A549 (cell line): Measurements from ENCODE around the gene USP32. TPM values are rescaled to one million over a fixed set of nuclear protein-coding genes. Genes with fewer than 3 reads are reported as not detected.
A peak's percentile ranks its signal among the peaks of the same experiment; 100 is the strongest.

Source experiments
- ATAC-seq, 2 experiments: fragments of 200-7000 bp in 1 of 2; fragments of >200 bp in 1 of 2; cut with Nextera tagmentation in 1 of 2; cut with Tn5 transposase in 1 of 2; 3 replicates each; pipeline versions ENCODE4 v1.8.0 to v1.9.1; 2018 to 2020; ENCODE audit warnings: mild to moderate bottlenecking in 1 of 2, moderate library complexity in 1 of 2
- CTCF ChIA-PET: fragments of 300-600 bp; sonication (Branson Sonifier 250); formaldehyde crosslinking; extraction: SDS; loops from one replicate; lab custom pipeline; 2021; ENCODE audit warnings: antibody characterized with exemption, inconsistent platforms; lab: Yijun Ruan, JAX
- POLR2A ChIA-PET: fragments of 350-600 bp; formaldehyde crosslinking; extraction: SDS; loops from one replicate; lab custom pipeline; 2021; ENCODE audit warnings: antibody characterized with exemption, inconsistent platforms; lab: Yijun Ruan, JAX
- DNase-seq, 2 experiments: peaks; one replicate each; pipeline versions ENCODE4 v3.0.0 to v3.0.0-alpha.2; 2011 to 2016; ENCODE audit warnings: low read depth in 1 of 2, low spot score in 1 of 2
- FAIRE-seq: peaks from 2 replicates; lab custom pipeline; 2011; peaks lifted over from hg19 to GRCh38; lab: Jason Lieb, UNC
- H3K27ac ChIP-seq, 2 experiments: fragments of >200 bp; sonication (Bioruptor Twin); formaldehyde crosslinking; 3 replicates each; pipeline ENCODE4 v1.5.1; 2016 to 2017
- H3K4me1 ChIP-seq: fragments of >200 bp; sonication (Bioruptor Twin); formaldehyde crosslinking; 3 replicates; pipeline ENCODE4 v1.6.1; 2016
- H3K4me2 ChIP-seq: fragments of >200 bp; sonication (Bioruptor Twin); formaldehyde crosslinking; 3 replicates; pipeline ENCODE4 v1.6.1; 2016
- H3K4me3 ChIP-seq: fragments of >200 bp; sonication (Bioruptor Twin); formaldehyde crosslinking; 3 replicates; pipeline ENCODE4 v1.5.1; 2016
- H3K9me3 ChIP-seq: fragments of >200 bp; sonication (Bioruptor Twin); formaldehyde crosslinking; 3 replicates; pipeline ENCODE4 v1.6.1; 2016
- CBX2 ChIP-seq: fragments of 200-600 bp; sonication (generic); IDR thresholded peaks from 2 replicates; pipeline ENCODE4 v1.6.1; 2016; ENCODE audit warnings: low read depth, mild to moderate bottlenecking, borderline replicate concordance
- CBX8 ChIP-seq: fragments of 200-600 bp; sonication (generic); IDR thresholded peaks from 2 replicates; pipeline ENCODE4 v1.6.1; 2016
- CEBPB ChIP-seq, 2 experiments: fragments of >200 bp in 1 of 2; sonication (Bioruptor Twin) in 1 of 2; formaldehyde crosslinking in 1 of 2; IDR thresholded peaks; 2 replicates each; pipeline ENCODE4 v1.6.1; 2012 to 2016
- CHD2 ChIP-seq: fragments of 150-350 bp; IDR thresholded peaks from 2 replicates; pipeline ENCODE4 v1.6.1; 2014; ENCODE audit warnings: low read length; ENCODE audit not compliant: partially characterized antibody
- CHD4 ChIP-seq: fragments of 200-600 bp; sonication (generic); IDR thresholded peaks from 2 replicates; pipeline ENCODE4 v1.6.1; 2016; ENCODE audit warnings: antibody characterized with exemption, mild to moderate bottlenecking, borderline replicate concordance
- CTCF ChIP-seq: fragments of >200 bp; sonication (Bioruptor Twin); formaldehyde crosslinking; IDR thresholded peaks from 3 replicates; pipeline ENCODE4 v1.5.1; 2016
- EHF ChIP-seq: fragments of 250-450 bp; sonication (Bioruptor Pico); IDR thresholded peaks from 2 replicates; pipeline ENCODE4 v1.5.0; 2020; ENCODE audit warnings: mild to moderate bottlenecking
- EP300 ChIP-seq, 2 experiments: fragments of >200 bp; sonication (Bioruptor Twin); formaldehyde crosslinking; IDR thresholded peaks; 2 replicates in 1 of 2; 3 replicates in 1 of 2; pipeline ENCODE4 v1.6.1; 2016 to 2017
- ESRRA ChIP-seq: fragments of 150-350 bp; IDR thresholded peaks from 2 replicates; pipeline ENCODE4 v1.6.1; 2014; ENCODE audit warnings: mild to moderate bottlenecking, low read length, borderline replicate concordance
- FOSL2 ChIP-seq, 2 experiments: fragments of 450-650 bp in 1 of 2; fragments of >200 bp in 1 of 2; sonication (Bioruptor Twin) in 1 of 2; formaldehyde crosslinking; IDR thresholded peaks; 2 replicates each; pipeline versions ENCODE4 v1.5.0 to v1.6.1; 2016 to 2020; ENCODE audit warnings: mild to moderate bottlenecking in 1 of 2, moderate library complexity in 1 of 2
- HEYL ChIP-seq: fragments of 250-450 bp; sonication (Bioruptor Pico); IDR thresholded peaks from 2 replicates; pipeline ENCODE4 v1.8.0; 2021; ENCODE audit warnings: mild to moderate bottlenecking, moderate library complexity
- HMGXB4 ChIP-seq: fragments of 250-450 bp; sonication (Bioruptor Pico); IDR thresholded peaks from 2 replicates; pipeline ENCODE4 v1.5.0; 2021; ENCODE audit warnings: mild to moderate bottlenecking, moderate library complexity, borderline replicate concordance
- JUN ChIP-seq, 2 experiments: fragments of >200 bp; sonication (Bioruptor Twin); formaldehyde crosslinking; IDR thresholded peaks; 2 replicates in 1 of 2; 3 replicates in 1 of 2; pipeline ENCODE4 v1.6.1; 2016 to 2017
- JUNB ChIP-seq: fragments of >200 bp; sonication (Bioruptor Twin); formaldehyde crosslinking; IDR thresholded peaks from 2 replicates; pipeline ENCODE4 v1.6.1; 2016
- MAFK ChIP-seq: fragments of 450-650 bp; IDR thresholded peaks from 2 replicates; pipeline ENCODE4 v1.6.1; 2014; ENCODE audit not compliant: partially characterized antibody
- MAZ ChIP-seq: fragments of 150-350 bp; IDR thresholded peaks from 2 replicates; pipeline ENCODE4 v1.6.1; 2014; ENCODE audit warnings: antibody characterized with exemption, low read depth, low read length, borderline replicate concordance
- NR3C1 ChIP-seq: fragments of >200 bp; sonication (Bioruptor Twin); formaldehyde crosslinking; IDR thresholded peaks from 3 replicates; pipeline ENCODE4 v1.6.1; 2017
- RCOR1 ChIP-seq: fragments of 150-350 bp; IDR thresholded peaks from 2 replicates; pipeline ENCODE4 v1.6.1; 2014; ENCODE audit warnings: antibody characterized with exemption, low read length, low read depth
- SMC3 ChIP-seq: fragments of >200 bp; sonication (Bioruptor Twin); formaldehyde crosslinking; IDR thresholded peaks from 3 replicates; pipeline ENCODE4 v1.6.1; 2018; ENCODE audit warnings: inconsistent platforms
- TFCP2L1 ChIP-seq: fragments of 250-450 bp; sonication (Bioruptor Pico); IDR thresholded peaks from 2 replicates; pipeline ENCODE4 v1.5.0; 2021; ENCODE audit warnings: mild to moderate bottlenecking
- WGBS: methylation state at CpG from one replicate; pipeline ENCODE4 v1.1.6; 2017; ENCODE audit errors: missing lambda C conversion rate; 5-methylcytosine and 5-hydroxymethylcytosine counted together
- polyA plus RNA-seq, 4 experiments: library from polyadenylated mRNA; depleted of rRNA in 3 of 4; stranded (reverse); fragments of >200 nt; fragmentation: RNase III in 1 of 4; extraction: RNeasy Plus Mini Kit Qiagen cat#74134 plus additional on column Dnase treatment in 1 of 4; gene quantifications; 2 replicates in 3 of 4; 3 replicates in 1 of 4; pipeline ENCODE4 v1.2.3, GENCODE V29; 2011 to 2017
- TF ChIP-seq, protein P1 (sequence below): fragments of >200 bp; sonication (Bioruptor Twin); formaldehyde crosslinking; IDR thresholded peaks from 3 replicates; pipeline ENCODE4 v1.6.1; 2016
- TF ChIP-seq, protein P2 (sequence below): IDR thresholded peaks from 2 replicates; pipeline ENCODE4 v1.6.1; 2012; ENCODE audit warnings: low read depth, borderline replicate concordance

USP32 gene
- polyA plus RNA-seq, 2 of the 4 experiments (the other 2 are of a cell fraction), result 35.4 to 52.2 TPM

- ATAC-seq, result no peak
- TF ChIP-seq CHD4, result no peak
- no peak for TF ChIP-seq ESRRA
- TF ChIP-seq, all 56 proteins: peak for 0
- Histone ChIP-seq H3K4me1 (no peaks in the 10 kb centered on the region), H3K27ac (no peak overlapping the region), H3K4me3 (no peak overlapping the region), H3K4me2 (no peak overlapping the region), H3K9me3 (no peaks in the 10 kb centered on the region)
- CTCF ChIA-PET, result interaction anchor here (0.8 to 1.0 kb wide), 2 partner anchors 9 to 26 kb away, joined by 3 read pairs; no protein-coding TSS in a partner anchor
- DNase-seq (no peak), FAIRE-seq (no peak)
- POLR2A ChIA-PET, result interaction anchor here (0.5 kb wide), 1 partner anchor 10 kb away, joined by 3 read pairs; no protein-coding TSS in a partner anchor
- 92% methylated on average over 3 of the region's 3 CpGs for whole genome bisulfite sequencing
Observed at GRCh38 chr17:60363700-60364405, 28.1 kb downstream of the USP32 start.

GRCh38 chr17:60362329-60362728 is 29.6 kb downstream of the USP32 start:
- ChIA-PET POLR2A (no interaction called here), CTCF (interaction anchor here (0.8 kb wide), 1 partner anchor 28 kb away, joined by 3 read pairs; no protein-coding TSS in a partner anchor)
- Histone ChIP-seq H3K9me3 (no peaks in the 10 kb centered on the region), H3K4me1 (peaks cover 10% of the 10 kb centered on the region), H3K4me3 (no peak overlapping the region), H3K4me2 (no peak overlapping the region), H3K27ac (no peak overlapping the region)
- ATAC-seq, result no peak
- no peak for DNase-seq
- no peak for FAIRE-seq
- TF ChIP-seq CHD2 (no peak), ESRRA (no peak), HMGXB4 (no peak)
- TF ChIP-seq, protein P1, sequence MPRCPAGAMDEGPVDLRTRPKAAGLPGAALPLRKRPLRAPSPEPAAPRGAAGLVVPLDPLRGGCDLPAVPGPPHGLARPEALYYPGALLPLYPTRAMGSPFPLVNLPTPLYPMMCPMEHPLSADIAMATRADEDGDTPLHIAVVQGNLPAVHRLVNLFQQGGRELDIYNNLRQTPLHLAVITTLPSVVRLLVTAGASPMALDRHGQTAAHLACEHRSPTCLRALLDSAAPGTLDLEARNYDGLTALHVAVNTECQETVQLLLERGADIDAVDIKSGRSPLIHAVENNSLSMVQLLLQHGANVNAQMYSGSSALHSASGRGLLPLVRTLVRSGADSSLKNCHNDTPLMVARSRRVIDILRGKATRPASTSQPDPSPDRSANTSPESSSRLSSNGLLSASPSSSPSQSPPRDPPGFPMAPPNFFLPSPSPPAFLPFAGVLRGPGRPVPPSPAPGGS, result no peak
- 86% methylated on average over 4 of the region's 4 CpGs for WGBS

DNA sequence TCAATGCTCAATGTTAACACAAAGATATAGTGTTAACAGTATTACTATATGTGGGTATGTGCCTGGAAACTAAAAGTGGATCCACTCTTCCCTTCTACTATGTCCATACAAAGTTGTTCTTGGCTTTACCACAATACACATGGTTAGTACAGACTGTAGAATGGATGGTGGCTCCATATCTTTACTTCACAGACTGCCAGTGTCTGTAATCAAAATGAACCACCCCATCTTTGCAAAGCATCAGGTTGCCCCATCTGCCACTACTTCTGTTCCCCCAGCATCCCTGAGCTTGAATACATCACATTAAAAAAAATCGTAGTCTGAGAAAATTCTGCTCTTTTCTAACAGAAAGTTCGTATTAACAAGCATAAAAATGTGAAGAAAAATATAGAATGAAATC is 30.0 kb downstream of the USP32 start:
- no peak overlapping the region for H3K4me3 ChIP-seq
- no peak for TF ChIP-seq CBX2
- no peak for TF ChIP-seq RCOR1
- TF ChIP-seq, protein P2, sequence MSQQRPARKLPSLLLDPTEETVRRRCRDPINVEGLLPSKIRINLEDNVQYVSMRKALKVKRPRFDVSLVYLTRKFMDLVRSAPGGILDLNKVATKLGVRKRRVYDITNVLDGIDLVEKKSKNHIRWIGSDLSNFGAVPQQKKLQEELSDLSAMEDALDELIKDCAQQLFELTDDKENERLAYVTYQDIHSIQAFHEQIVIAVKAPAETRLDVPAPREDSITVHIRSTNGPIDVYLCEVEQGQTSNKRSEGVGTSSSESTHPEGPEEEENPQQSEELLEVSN, result no peak
- no peak for TF ChIP-seq JUNB
- no peak for TF ChIP-seq HEYL
- WGBS, result 89% methylated on average over 2 of the region's 2 CpGs
- H3K4me1 ChIP-seq, result peaks cover 14% of the 10 kb centered on the region
- ATAC-seq (no peak), DNase-seq (no peak), FAIRE-seq (no peak)
- ChIA-PET POLR2A (no interaction called here), CTCF (interaction anchor here (0.8 kb wide), 1 partner anchor 29 kb away, joined by 3 read pairs; no protein-coding TSS in a partner anchor)
- no peak overlapping the region for H3K4me2 ChIP-seq
- no peak overlapping the region for H3K27ac ChIP-seq
- H3K9me3 ChIP-seq, result no peaks in the 10 kb centered on the region

DNA sequence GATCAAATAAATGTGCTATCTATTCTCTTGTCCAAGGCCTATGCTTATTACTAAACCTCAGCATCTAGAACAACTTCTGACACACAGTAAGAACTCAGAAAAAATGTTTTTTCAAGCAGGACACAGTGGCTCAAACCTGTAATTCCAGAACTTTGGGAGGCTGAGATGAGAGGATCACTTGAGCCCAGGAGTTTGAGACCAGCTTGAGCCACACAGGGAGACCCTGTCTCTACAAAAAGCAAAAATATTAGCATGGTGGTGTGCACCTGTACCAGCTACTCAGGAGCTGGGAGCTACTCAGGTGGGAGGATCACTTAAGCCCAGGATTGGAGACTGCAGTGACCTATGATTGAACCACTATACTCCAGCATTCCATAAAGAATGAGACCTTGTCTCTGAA is 32.5 kb downstream of the USP32 start:
- ChIA-PET POLR2A (no interaction called here), CTCF (interaction anchor here (0.6 to 1.5 kb wide), 5 partner anchors 15 to 254 kb away, joined by 3 to 6 read pairs (median 4); partner anchors contain the start of gene USP32)
- ATAC-seq, result 0 out of 6 replicates have a peak, but pooled peaks of 1 of the 2 experiments have one; percentile 24
- DNase-seq, result no peak
- FAIRE-seq, result no peak
- Histone ChIP-seq H3K27ac (no peak overlapping the region), H3K4me2 (no peak overlapping the region), H3K9me3 (no peaks in the 10 kb centered on the region), H3K4me3 (no peak overlapping the region), H3K4me1 (peaks cover 39% of the 10 kb centered on the region)
- TF ChIP-seq CHD2 (no peak), CEBPB (IDR thresholded peaks at IDR 0.05) (no peak), EP300 (IDR thresholded peaks at IDR 0.05) (no peak), NR3C1 (no peak), JUNB (no peak), CTCF (no peak), JUN (IDR thresholded peaks at IDR 0.05) (no peak), HMGXB4 (no peak), EHF (CRISPR knock-in tag) (no peak), SMC3 (no peak), MAFK (no peak), CBX8 (no peak), MAZ (no peak), TFCP2L1 (CRISPR knock-in tag) (no peak), FOSL2 (IDR thresholded peaks at IDR 0.05) (no peak), FOSL2 (CRISPR knock-in tag; IDR thresholded peaks at IDR 0.05) (no peak)
